A673 (cell line): ENCODE measurements around the gene RUNDC1. TPM values are rescaled to one million over a fixed set of nuclear protein-coding genes. Genes with fewer than 3 reads are reported as not detected.

Source experiments
- BruUV-seq: library from RNA; stranded (reverse); fragments of 400-500 nt; replicated peaks from 2 replicates; lab custom pipeline; 2021; lab: Mats Ljungman, UMichigan
- CTCF ChIA-PET: fragments of 300-600 bp; sonication (Branson Sonifier 250); formaldehyde crosslinking; loops from one replicate; lab custom pipeline; 2022; ENCODE audit warnings: antibody characterized with exemption; lab: Charles Lee
- POLR2A ChIA-PET: fragments of 300-600 bp; sonication (Branson Sonifier 250); formaldehyde crosslinking; loops from one replicate; lab custom pipeline; 2022; ENCODE audit warnings: antibody characterized with exemption; ENCODE audit not compliant: low non-redundant PET; lab: Charles Lee
- DNase-seq: peaks from one replicate; pipeline ENCODE4 v3.0.0-alpha.2; 2015; ENCODE audit warnings: low spot score
- H3K27ac ChIP-seq: fragments of 200-600 bp; sonication (generic); 2 replicates; pipeline ENCODE4 v1.5.1; 2016; ENCODE audit warnings: mixed run types, low read depth, mild to moderate bottlenecking, mixed read lengths, antibody characterized with exemption, low read length; ENCODE audit not compliant: poor library complexity, severe bottlenecking
- H3K27me3 ChIP-seq: fragments of 200-600 bp; sonication (generic); replicated peaks from 2 replicates; pipeline ENCODE4 v1.6.1; 2017; ENCODE audit warnings: mixed run types, low read depth, mild to moderate bottlenecking, mixed read lengths, antibody characterized with exemption, low read length; ENCODE audit not compliant: insufficient read depth, poor library complexity
- H3K36me3 ChIP-seq: fragments of 200-600 bp; sonication (generic); 2 replicates; pipeline ENCODE4 v1.6.1; 2016; ENCODE audit warnings: mixed run types, mild to moderate bottlenecking, mixed read lengths, antibody characterized with exemption, low read length; ENCODE audit not compliant: insufficient read depth, poor library complexity, severe bottlenecking
- H3K4me1 ChIP-seq: fragments of 200-600 bp; sonication (generic); 2 replicates; pipeline ENCODE4 v1.6.1; 2017; ENCODE audit warnings: mixed run types, mild to moderate bottlenecking, mixed read lengths, antibody characterized with exemption, low read length; ENCODE audit not compliant: insufficient read depth, poor library complexity, severe bottlenecking
- H3K4me3 ChIP-seq: fragments of 200-600 bp; sonication (generic); 2 replicates; pipeline ENCODE4 v1.5.1; 2016; ENCODE audit warnings: low read depth, mixed run types, mild to moderate bottlenecking, mixed read lengths, low read length; ENCODE audit not compliant: poor library complexity, severe bottlenecking
- H3K9me3 ChIP-seq: fragments of 200-600 bp; sonication (generic); 2 replicates; pipeline ENCODE4 v1.6.1; 2016; ENCODE audit warnings: mixed run types, low read depth, mild to moderate bottlenecking, mixed read lengths, antibody characterized with exemption, low read length; ENCODE audit not compliant: poor library complexity, severe bottlenecking
- EZH2 ChIP-seq: fragments of 200-600 bp; sonication (generic); IDR thresholded peaks from 2 replicates; pipeline ENCODE4 v1.6.1; 2017; ENCODE audit warnings: borderline replicate concordance, low read depth, mild to moderate bottlenecking, mixed read lengths, antibody characterized with exemption, low read length; ENCODE audit not compliant: poor library complexity, severe bottlenecking
- intact Hi-C: fragments of 100-400 bp; cut with micrococcal nuclease; formaldehyde crosslinking; loops from one replicate; pipeline ENCODE4 v1.10.0; 2022; ENCODE audit not compliant: unreplicated experiment
- total RNA-seq: library from RNA; stranded (reverse); gene quantifications from 2 replicates; pipeline ENCODE4 v1.2.3, GENCODE V29; 2021
- TF ChIP-seq, protein P1 (sequence below): fragments of 300-800, 200-600 bp; sonication (generic); conservative IDR thresholded peaks from 2 replicates; pipeline ENCODE4 v1.5.1; 2017; ENCODE audit warnings: low read depth, mild to moderate bottlenecking, antibody characterized with exemption, low read length, moderate library complexity, mixed read lengths

RUNDC1 gene
- total RNA-seq, 1 experiment from 2014 or later: 8.0 TPM

DNA sequence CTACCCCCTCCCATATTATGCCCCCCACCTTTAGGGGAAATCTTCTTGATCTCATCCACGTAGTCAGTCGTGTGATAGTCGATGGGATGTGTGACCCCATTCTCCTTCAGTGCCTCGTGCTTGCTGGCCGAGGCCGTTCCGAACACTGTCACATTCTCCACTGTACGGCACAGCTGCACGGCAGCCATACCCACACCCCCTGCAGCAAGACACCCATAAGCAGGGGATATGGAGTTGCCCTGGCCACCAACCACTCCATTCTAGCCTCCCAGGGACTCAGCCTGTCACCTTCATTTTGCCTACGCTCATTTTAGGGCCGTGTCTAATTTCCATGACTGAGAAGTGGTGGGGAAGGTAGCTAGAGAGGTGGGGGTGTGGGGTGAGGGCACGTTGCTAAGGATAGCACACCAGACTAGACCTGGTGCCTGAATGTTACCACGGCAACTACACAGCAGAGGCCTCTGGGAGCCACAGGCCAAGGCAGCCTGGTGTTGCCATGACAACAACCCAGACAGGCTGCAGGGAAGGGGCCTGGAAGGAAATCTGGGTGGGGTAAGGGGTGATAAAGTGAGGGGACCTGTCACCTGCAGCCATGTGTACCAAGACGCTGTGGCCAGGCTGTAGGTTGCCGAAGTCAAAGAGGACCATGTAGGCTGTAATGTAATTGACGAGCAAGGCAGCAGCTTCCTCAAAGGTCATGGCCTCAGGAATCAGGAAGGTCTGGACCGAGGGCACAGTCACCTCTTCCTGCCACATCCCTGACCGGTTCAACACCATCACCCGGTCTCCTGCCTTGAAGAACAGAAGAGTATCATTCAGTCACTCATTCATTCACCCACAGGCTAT, 37.9 kb downstream of the RUNDC1 start:
- no TSS peak for BruUV-seq
- no peaks in the 10 kb centered on the region for H3K27me3 ChIP-seq
- no peak for DNase-seq
- no peak overlapping the region for H3K4me3 ChIP-seq
- ChIA-PET POLR2A (no interaction called here), CTCF (no interaction called here)
- intact Hi-C loops: no loop called here
- TF ChIP-seq EZH2: no peak
- TF ChIP-seq, protein P1, sequence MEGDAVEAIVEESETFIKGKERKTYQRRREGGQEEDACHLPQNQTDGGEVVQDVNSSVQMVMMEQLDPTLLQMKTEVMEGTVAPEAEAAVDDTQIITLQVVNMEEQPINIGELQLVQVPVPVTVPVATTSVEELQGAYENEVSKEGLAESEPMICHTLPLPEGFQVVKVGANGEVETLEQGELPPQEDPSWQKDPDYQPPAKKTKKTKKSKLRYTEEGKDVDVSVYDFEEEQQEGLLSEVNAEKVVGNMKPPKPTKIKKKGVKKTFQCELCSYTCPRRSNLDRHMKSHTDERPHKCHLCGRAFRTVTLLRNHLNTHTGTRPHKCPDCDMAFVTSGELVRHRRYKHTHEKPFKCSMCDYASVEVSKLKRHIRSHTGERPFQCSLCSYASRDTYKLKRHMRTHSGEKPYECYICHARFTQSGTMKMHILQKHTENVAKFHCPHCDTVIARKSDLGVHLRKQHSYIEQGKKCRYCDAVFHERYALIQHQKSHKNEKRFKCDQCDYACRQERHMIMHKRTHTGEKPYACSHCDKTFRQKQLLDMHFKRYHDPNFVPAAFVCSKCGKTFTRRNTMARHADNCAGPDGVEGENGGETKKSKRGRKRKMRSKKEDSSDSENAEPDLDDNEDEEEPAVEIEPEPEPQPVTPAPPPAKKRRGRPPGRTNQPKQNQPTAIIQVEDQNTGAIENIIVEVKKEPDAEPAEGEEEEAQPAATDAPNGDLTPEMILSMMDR: no peak
- H3K9me3 ChIP-seq: no peaks in the 10 kb centered on the region
- no peaks in the 10 kb centered on the region for H3K4me1 ChIP-seq
- no peak overlapping the region for H3K27ac ChIP-seq
- H3K36me3 ChIP-seq: no peaks in the 10 kb centered on the region

DNA sequence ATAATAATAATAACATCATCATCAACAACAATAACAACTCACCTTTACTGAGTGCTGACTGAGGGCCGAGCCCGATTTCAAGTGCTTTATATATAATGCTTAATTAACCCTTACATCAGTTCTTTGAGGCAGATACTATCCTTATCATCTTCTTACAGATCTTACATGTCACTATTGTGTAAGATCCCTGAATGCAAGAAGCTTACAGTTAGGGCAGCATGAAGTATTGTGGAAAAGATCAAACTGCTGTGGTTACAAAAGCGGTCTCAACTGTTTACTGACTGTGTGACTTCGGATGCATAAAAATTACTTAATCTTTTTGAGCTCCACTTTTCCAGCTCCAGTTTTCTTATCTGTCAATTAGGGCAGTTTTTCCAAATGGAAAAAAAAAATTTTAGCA, 38.6 kb downstream of the RUNDC1 start:
- DNase-seq: no peak
- Histone ChIP-seq H3K27ac (no peak overlapping the region), H3K4me3 (no peak overlapping the region), H3K9me3 (no peaks in the 10 kb centered on the region), H3K27me3 (no peaks in the 10 kb centered on the region), H3K36me3 (no peaks in the 10 kb centered on the region), H3K4me1 (no peaks in the 10 kb centered on the region)
- POLR2A ChIA-PET: no interaction called here
- intact Hi-C loops: no loop called here
- TF ChIP-seq EZH2: no peak
- TF ChIP-seq, protein P1: no peak
- CTCF ChIA-PET: no interaction called here
- BruUV-seq: no TSS peak

DNA sequence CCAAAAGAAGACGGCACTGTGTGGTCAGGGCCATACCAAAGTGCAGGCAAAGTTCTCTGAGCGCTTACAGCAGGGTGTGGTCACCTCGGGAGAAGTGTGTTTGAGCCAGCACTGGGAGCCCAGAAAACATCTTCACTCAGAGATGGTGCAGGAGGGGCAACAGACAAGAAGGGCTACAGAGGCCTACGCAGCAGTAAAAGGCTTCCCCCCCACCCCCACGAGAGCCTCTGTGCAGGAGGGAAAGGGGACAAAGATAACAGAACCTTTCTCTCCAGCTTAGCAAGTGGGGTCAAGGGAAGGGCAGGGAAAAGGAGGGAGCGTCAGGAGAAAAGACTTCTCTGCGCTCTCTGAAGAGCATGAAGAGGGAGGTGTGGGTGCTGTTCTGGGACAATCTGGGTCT, 39.1 kb downstream of the RUNDC1 start:
- ChIA-PET CTCF (no interaction called here), POLR2A (no interaction called here)
- H3K4me1 ChIP-seq: no peaks in the 10 kb centered on the region
- intact Hi-C loops: no loop called here
- TF ChIP-seq EZH2: no peak
- TF ChIP-seq, protein P1: no peak
- H3K36me3 ChIP-seq: no peaks in the 10 kb centered on the region
- H3K27ac ChIP-seq: no peak overlapping the region
- no TSS peak for BruUV-seq
- no peak overlapping the region for H3K4me3 ChIP-seq
- no peak for DNase-seq
- H3K27me3 ChIP-seq: no peaks in the 10 kb centered on the region
- no peaks in the 10 kb centered on the region for H3K9me3 ChIP-seq
